Measurements from ENCODE around the gene WNT7A. TPM values are rescaled to one million over a fixed set of nuclear protein-coding genes. Genes with fewer than 3 reads are reported as not detected.

The WNT7A gene
- total and polyA plus RNA-seq, 2 donors (not counting 3 experiments of a cell fraction or from before 2014, with no cell fraction given) = not detected

DNA sequence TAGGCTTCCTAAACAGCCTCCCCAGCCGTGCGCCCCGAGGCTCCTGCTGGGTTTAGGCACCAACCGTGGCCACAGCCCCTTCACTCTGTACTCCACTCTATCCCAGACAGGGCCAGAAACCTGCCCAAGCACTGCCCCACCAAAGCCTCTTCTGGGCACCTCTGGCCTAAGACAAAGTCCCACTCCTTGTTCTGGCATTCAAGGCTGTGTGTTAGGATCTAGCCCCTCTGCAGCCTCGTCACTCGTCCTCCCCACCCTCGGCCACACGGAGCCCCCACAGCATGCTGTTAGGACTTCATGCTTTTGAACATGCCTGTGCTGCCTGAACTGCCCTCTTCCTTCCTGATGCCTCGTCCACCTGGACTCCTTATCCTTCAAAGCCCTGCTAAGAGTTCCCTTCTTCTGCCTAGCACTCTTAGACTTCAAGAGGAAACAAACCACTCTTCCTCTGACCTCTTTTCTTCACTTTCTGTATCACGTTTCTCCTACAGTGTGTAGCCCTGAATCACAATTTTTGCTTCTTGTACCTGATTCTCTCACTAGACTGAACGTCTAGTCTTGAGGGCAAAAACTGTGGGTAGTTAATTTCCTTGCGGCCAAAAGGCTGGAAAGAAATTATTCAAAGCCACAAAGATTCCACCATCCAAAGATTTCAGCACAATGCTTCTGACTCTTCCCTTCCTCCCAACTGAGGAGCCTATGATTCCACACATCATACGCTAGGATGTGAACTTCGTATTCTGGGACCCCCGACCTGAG, 28.6 kb downstream of the WNT7A start:
- no peak overlapping the region for H3K4me2 ChIP-seq (ENCODE audit: insufficient read depth, low read length)
- H3K27ac ChIP-seq (ENCODE audit: insufficient read depth, low read depth, low read length) = no peak overlapping the region
- no TSS peak for BruUV-seq (replicated peaks)
- H2AFZ ChIP-seq (ENCODE audit: low read depth, low read length) = no peak overlapping the region
- no peaks in the 10 kb centered on the region for H3K36me3 ChIP-seq (ENCODE audit: control insufficient read depth in 2 of 2, extremely low read depth in 1 of 2, insufficient read depth in 2 of 2, low read length in 2 of 2)
- ChIA-PET POLR2A (no interaction called here), CTCF (no interaction called here)
- no peak overlapping the region for H3K4me3 ChIP-seq (replicated peaks in 1 of 3; ENCODE audit: insufficient read depth in 1 of 3, low read depth in 1 of 3, low read length in 3 of 3)
- no peaks in the 10 kb centered on the region for H3K9me1 ChIP-seq (replicated peaks; ENCODE audit: control insufficient read depth, extremely low read depth, insufficient read depth, low read length)
- no peak for TF ChIP-seq EZH2 (IDR thresholded peaks at IDR 0.05; ENCODE audit: borderline replicate concordance, low read depth, low read length, severe bottlenecking)
- no peak for TF ChIP-seq CTCF (IDR thresholded peaks at IDR 0.05; ENCODE audit: extremely low read depth in 1 of 2, insufficient read depth in 1 of 2, low read depth in 1 of 2, low read length in 2 of 2)
- TF ChIP-seq FOS (IDR thresholded peaks at IDR 0.05; ENCODE audit: borderline replicate concordance, insufficient read depth, low read length) = no peak
- no peak for TF ChIP-seq GATA2 (IDR thresholded peaks at IDR 0.05; ENCODE audit: insufficient read depth, insufficient read length, low read depth, low read length)
- no peak for TF ChIP-seq MYC (IDR thresholded peaks at IDR 0.05; ENCODE audit: low read depth, low read length)
- TF ChIP-seq POLR2AphosphoS5 (IDR thresholded peaks at IDR 0.05; ENCODE audit: insufficient read depth, low read depth, low read length) = no peak
- no peak for TF ChIP-seq POLR2A (IDR thresholded peaks at IDR 0.05; ENCODE audit: low read depth, low read length)
- no peak for TF ChIP-seq JUN (IDR thresholded peaks at IDR 0.05; ENCODE audit: borderline replicate concordance, insufficient read depth, insufficient read length, low read depth)
- no peak for TF ChIP-seq MAX (IDR thresholded peaks at IDR 0.05; ENCODE audit: insufficient read depth, insufficient read length)
- dilution Hi-C loops (cut with MboI; ENCODE audit: extremely low pct_ligation_motif_present, low sequenced_read_pairs) = no loop called here
- H3K9ac ChIP-seq (replicated peaks; ENCODE audit: extremely low read depth, insufficient read depth, low read length) = no peak overlapping the region
- no peaks in the 10 kb centered on the region for H3K79me2 ChIP-seq (ENCODE audit: control insufficient read depth, insufficient read depth, low read length)
- intact Hi-C loops (cut with micrococcal nuclease) = no loop called here
- no peaks in the 10 kb centered on the region for H3K27me3 ChIP-seq (ENCODE audit: control insufficient read depth in 2 of 2, insufficient read depth in 2 of 2, low read length in 2 of 2)
- DNase-seq (ENCODE audit: low read depth, low spot score) = no peak
- no peaks in the 10 kb centered on the region for H4K20me1 ChIP-seq (replicated peaks; ENCODE audit: control insufficient read depth, extremely low read depth, insufficient read depth, low read length)
- H3K9me3 ChIP-seq (replicated peaks; ENCODE audit: control insufficient read depth, insufficient read depth, low read length) = no peaks in the 10 kb centered on the region
- H3K4me1 ChIP-seq (ENCODE audit: control insufficient read depth, extremely low read depth, insufficient read depth, low read length) = no peaks in the 10 kb centered on the region
- FAIRE-seq = no peak
